Endothelial cell (in vitro differentiated cells): ENCODE results near the gene NNMT. TPM values are rescaled to one million over a fixed set of nuclear protein-coding genes. Genes with fewer than 3 reads are reported as not detected.

Experiments used
- DNase-seq: peaks from one replicate; pipeline ENCODE4 v3.0.0; 2021; ENCODE audit warnings: low spot score
- H3K27ac Mint-ChIP-seq: one replicate; pipeline ENCODE4 v1.8.0; 2021; ENCODE audit warnings: mixed read lengths, inconsistent platforms; ENCODE audit not compliant: unreplicated experiment
- H3K27me3 Mint-ChIP-seq: one replicate; pipeline ENCODE4 v1.8.0; 2021; ENCODE audit warnings: mild to moderate bottlenecking, moderate library complexity, mixed read lengths, inconsistent platforms; ENCODE audit not compliant: unreplicated experiment
- H3K36me3 Mint-ChIP-seq: one replicate; pipeline ENCODE4 v1.8.0; 2021; ENCODE audit warnings: mild to moderate bottlenecking, low read depth, mixed read lengths, inconsistent platforms; ENCODE audit not compliant: unreplicated experiment
- H3K4me1 Mint-ChIP-seq: one replicate; pipeline ENCODE4 v1.8.0; 2021; ENCODE audit warnings: mild to moderate bottlenecking, mixed read lengths, inconsistent platforms; ENCODE audit not compliant: unreplicated experiment
- H3K4me3 Mint-ChIP-seq: one replicate; pipeline ENCODE4 v1.8.0; 2021; ENCODE audit warnings: mild to moderate bottlenecking, mixed read lengths, inconsistent platforms; ENCODE audit not compliant: unreplicated experiment
- H3K9me3 Mint-ChIP-seq: one replicate; pipeline ENCODE4 v1.8.0; 2021; ENCODE audit warnings: mixed read lengths, inconsistent platforms; ENCODE audit not compliant: unreplicated experiment
- total RNA-seq: library from RNA; stranded (reverse); fragmentation: NEBNext Ultra II Directional; extraction: Animal tissue kit (Norgen Biotek cat#: 25700); gene quantifications from one replicate; pipeline ENCODE4 v1.2.1, GENCODE V29; 2021; ENCODE audit not compliant: unreplicated experiment
- TF ChIP-seq, protein P1 (sequence below): fragments of 200-600 bp; sonication (generic); IDR thresholded peaks from one replicate; pipeline ENCODE4 v1.5.0; 2021; ENCODE audit warnings: antibody characterized with exemption; ENCODE audit not compliant: unreplicated experiment

Gene NNMT
- total RNA-seq, 1 donor from 2014 or later = not detected

DNA sequence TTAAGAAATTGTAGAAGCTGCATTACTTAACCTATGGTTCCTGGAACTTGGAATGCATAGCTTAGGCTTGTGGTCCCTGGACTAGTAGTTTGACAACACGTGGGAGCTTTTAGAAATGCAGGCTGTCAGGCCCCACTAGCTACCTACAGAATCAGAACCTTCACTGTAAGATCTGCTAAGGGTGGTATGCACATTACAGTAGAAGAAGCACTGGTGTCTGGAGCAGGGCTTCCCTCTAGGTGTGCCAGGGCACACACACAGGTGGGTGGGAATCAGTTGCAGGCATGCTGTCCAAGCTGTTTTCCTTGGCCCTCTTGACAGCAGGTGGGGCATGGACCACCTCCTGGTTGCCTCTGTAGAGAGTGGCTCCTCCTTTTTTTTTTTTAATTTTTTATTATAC is 8.8 kb downstream of the NNMT start:
- peaks cover 9% of the 10 kb centered on the region for H3K27me3 Mint-ChIP-seq

DNA sequence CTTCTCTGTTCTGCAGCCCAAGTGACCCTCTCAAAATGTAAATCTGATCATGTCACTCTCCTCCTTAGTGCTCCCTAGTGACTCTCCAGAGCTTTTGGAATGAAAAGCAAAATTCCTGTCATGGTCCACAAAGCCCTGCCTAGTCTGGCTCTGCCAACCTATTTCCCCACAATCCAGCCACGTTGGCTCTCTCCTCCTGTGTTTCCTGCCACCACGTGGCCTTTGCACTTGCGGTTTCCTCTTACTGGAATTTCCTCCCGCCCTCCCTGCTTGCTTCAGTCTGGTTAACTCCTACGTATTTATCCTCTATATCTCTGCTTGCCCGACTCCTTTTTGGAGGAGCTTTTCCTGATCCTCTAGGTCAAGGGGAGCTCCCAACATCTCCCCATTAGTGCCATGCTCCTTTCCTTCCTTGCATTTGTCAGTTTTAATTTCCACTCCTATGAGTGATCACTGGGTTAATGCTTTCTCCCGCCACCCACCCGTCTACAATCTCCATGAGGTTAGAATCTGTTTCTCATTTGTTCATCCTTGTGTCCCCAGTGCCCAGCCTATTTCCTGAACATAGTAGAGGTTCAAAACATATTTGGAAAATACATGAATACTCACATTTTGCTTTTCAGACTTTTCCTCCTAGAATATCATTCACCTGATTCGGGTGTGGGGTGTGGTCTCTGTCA is 11.5 kb downstream of the NNMT start:
- DNase-seq = no peak
- H3K4me1 Mint-ChIP-seq = peaks cover 11% of the 10 kb centered on the region
- no peak overlapping the region for H3K27ac Mint-ChIP-seq
- TF ChIP-seq, protein P1, sequence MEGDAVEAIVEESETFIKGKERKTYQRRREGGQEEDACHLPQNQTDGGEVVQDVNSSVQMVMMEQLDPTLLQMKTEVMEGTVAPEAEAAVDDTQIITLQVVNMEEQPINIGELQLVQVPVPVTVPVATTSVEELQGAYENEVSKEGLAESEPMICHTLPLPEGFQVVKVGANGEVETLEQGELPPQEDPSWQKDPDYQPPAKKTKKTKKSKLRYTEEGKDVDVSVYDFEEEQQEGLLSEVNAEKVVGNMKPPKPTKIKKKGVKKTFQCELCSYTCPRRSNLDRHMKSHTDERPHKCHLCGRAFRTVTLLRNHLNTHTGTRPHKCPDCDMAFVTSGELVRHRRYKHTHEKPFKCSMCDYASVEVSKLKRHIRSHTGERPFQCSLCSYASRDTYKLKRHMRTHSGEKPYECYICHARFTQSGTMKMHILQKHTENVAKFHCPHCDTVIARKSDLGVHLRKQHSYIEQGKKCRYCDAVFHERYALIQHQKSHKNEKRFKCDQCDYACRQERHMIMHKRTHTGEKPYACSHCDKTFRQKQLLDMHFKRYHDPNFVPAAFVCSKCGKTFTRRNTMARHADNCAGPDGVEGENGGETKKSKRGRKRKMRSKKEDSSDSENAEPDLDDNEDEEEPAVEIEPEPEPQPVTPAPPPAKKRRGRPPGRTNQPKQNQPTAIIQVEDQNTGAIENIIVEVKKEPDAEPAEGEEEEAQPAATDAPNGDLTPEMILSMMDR = no peak
- no peaks in the 10 kb centered on the region for H3K36me3 Mint-ChIP-seq
- peaks cover 6% of the 10 kb centered on the region for H3K27me3 Mint-ChIP-seq
- H3K9me3 Mint-ChIP-seq = no peaks in the 10 kb centered on the region
- H3K4me3 Mint-ChIP-seq = no peak overlapping the region

More for the DNA sequence above, 8.8 kb downstream of the NNMT start:
- Mint-ChIP-seq H3K9me3 (no peaks in the 10 kb centered on the region), H3K4me3 (no peak overlapping the region), H3K27ac (no peak overlapping the region), H3K36me3 (no peaks in the 10 kb centered on the region), H3K4me1 (peaks cover 11% of the 10 kb centered on the region)
- TF ChIP-seq, protein P1 = no peak
- DNase-seq = no peak

DNA sequence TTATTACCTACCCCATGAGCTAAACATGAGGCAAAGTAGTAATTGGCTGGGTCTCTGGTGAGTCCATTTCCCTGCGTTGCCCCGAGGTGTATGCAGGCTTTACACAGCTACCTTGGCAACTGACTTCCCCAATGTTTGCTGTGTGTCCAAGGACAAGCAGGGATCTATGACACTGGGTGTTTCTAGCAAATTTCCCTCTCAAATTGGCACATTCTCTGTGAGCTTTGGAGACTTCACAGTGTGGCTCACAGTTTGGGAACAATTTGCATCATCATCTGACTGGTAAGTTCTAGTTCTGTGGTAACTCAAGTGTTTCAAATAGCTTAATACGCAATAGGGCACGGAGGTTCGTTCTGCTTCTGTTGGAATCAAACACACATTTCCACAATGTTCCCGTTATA is 12.5 kb downstream of the NNMT start:
- H3K4me1 Mint-ChIP-seq = peaks cover 11% of the 10 kb centered on the region
- no peak for DNase-seq
- no peak overlapping the region for H3K27ac Mint-ChIP-seq
- H3K36me3 Mint-ChIP-seq = no peaks in the 10 kb centered on the region
- TF ChIP-seq, protein P1 = no peak
- H3K27me3 Mint-ChIP-seq = peaks cover 6% of the 10 kb centered on the region
- no peak overlapping the region for H3K4me3 Mint-ChIP-seq
- H3K9me3 Mint-ChIP-seq = no peaks in the 10 kb centered on the region

DNA sequence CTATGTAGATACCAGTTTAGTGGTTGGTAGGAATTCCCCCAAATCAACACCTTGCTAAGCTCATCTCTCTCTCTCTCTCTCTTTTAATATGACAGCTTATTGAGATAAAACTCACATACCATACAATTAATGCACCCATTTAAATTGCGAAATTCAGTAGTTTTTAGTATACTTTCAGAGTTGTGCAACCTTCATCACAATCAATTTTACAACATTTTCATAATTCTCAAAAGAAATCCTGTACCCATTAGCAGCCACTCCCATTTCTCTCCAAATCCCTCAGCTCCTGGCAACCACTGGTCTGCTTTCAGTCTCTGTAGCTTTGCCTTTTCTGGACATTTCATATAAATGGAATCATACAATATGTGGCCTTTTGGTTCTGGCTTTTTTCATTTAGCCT is 13.3 kb downstream of the NNMT start:
- no peak overlapping the region for H3K4me3 Mint-ChIP-seq
- H3K36me3 Mint-ChIP-seq = no peaks in the 10 kb centered on the region
- TF ChIP-seq, protein P1 = no peak
- H3K27ac Mint-ChIP-seq = no peak overlapping the region
- DNase-seq = no peak
- peaks cover 6% of the 10 kb centered on the region for H3K27me3 Mint-ChIP-seq
- H3K9me3 Mint-ChIP-seq = no peaks in the 10 kb centered on the region
- H3K4me1 Mint-ChIP-seq = peaks cover 11% of the 10 kb centered on the region

DNA sequence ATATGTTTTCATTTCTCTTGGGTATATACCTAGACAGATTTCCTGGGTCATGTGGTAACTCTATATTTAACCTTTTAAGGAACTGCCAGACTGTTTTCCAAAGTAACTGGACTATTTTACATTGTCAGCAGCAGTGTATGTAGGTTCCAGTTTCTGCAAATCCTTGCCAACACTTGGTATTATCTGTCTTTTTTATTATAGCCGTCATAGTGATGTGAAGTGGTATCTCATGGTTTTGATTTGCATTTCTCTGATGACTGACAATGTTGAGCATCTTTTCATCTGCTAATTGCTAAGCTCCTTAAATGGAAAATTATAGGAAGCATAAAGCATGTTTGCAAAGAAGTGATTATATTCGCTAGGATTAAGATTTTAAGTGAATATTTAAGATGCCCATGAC is 13.9 kb downstream of the NNMT start:
- Mint-ChIP-seq H3K4me1 (peaks cover 11% of the 10 kb centered on the region), H3K4me3 (no peak overlapping the region), H3K27me3 (peaks cover 6% of the 10 kb centered on the region), H3K27ac (no peak overlapping the region), H3K36me3 (no peaks in the 10 kb centered on the region), H3K9me3 (no peaks in the 10 kb centered on the region)
- TF ChIP-seq, protein P1 = no peak
- DNase-seq = no peak
